ENCODE data around the gene LBP. TPM values are rescaled to one million over a fixed set of nuclear protein-coding genes. Genes with fewer than 3 reads are reported as not detected.

Gene LBP
- total and polyA plus RNA-seq, 2 of the 13 experiments (the other 11 are each of a cell fraction or from before 2014, with no cell fraction given): 0.07 to 0.20 TPM

DNA sequence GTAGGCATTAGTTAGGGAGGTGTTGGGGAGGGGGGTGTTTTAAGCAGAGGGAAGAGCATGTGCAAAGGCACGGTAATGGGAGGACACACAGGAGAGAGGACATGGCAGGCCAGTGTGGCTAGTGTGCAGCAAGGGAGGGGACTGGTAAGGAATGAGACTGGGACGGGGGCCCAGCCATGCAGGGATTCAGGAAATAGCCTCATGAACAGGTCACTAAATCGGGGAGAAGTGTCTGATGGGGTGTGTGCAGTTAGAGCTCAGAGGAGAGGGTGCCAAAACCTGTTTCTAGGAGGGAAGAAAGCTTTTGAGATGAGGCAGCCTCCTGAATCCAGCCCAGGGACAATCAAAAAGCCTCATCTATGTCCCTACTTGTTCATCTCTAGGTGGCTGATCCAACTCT lies 34.8 kb upstream of the LBP start:
- no peak overlapping the region for H3K4me3 ChIP-seq (replicated peaks in 1 of 3; ENCODE audit: insufficient read depth in 1 of 3, low read depth in 2 of 3, low read length in 3 of 3)
- CTCF ChIA-PET (ENCODE audit: low intra/inter-chr PET ratio, low total read pairs): no interaction called here
- no peaks in the 10 kb centered on the region for H3K36me3 ChIP-seq (replicated peaks in 1 of 2; ENCODE audit: control insufficient read depth in 1 of 2, insufficient read depth in 2 of 2, low read length in 2 of 2)
- no peaks in the 10 kb centered on the region for H3K4me1 ChIP-seq (ENCODE audit: insufficient read depth, low read length)
- H3K27me3 ChIP-seq (ENCODE audit: control insufficient read depth in 1 of 2, insufficient read depth in 2 of 2, low read length in 2 of 2): peaks cover 2 to 13% of the 10 kb centered on the region in 2 experiments; a peak in 2 of 5 replicates
- ATAC-seq (no peak), DNase-seq (ENCODE audit: low spot score) (no peak), FAIRE-seq (no peak)
- H4K20me1 ChIP-seq (ENCODE audit: insufficient read depth, low read length): no peaks in the 10 kb centered on the region
- no peaks in the 10 kb centered on the region for H3K79me2 ChIP-seq (ENCODE audit: insufficient read depth, low read length)
- no TSS peak for BruUV-seq (replicated peaks)
- no peak overlapping the region for H3K9ac ChIP-seq (ENCODE audit: insufficient read depth, low read depth, low read length)
- H3K9me3 ChIP-seq (ENCODE audit: low read length): no peaks in the 10 kb centered on the region
- POLR2A ChIA-PET: no interaction called here
- no peak overlapping the region for H3K27ac ChIP-seq (ENCODE audit: extremely low read length, insufficient read depth, low read length)
- intact Hi-C loops (cut with micrococcal nuclease; ENCODE audit: unreplicated experiment): no loop called here
- H2AFZ ChIP-seq (ENCODE audit: low read length): no peak overlapping the region
- WGBS (ENCODE audit: low lambda C conversion rate): 3% methylated on average over 3 of the region's 3 CpGs
- no peak overlapping the region for H3K4me2 ChIP-seq (ENCODE audit: low read depth, low read length)
- in situ Hi-C loops (cut with HindIII; ENCODE audit: extremely low pct_ligation_motif_present, low pct_unique_long_range_greater_than_20kb): no loop called here
- TF ChIP-seq, protein P1, sequence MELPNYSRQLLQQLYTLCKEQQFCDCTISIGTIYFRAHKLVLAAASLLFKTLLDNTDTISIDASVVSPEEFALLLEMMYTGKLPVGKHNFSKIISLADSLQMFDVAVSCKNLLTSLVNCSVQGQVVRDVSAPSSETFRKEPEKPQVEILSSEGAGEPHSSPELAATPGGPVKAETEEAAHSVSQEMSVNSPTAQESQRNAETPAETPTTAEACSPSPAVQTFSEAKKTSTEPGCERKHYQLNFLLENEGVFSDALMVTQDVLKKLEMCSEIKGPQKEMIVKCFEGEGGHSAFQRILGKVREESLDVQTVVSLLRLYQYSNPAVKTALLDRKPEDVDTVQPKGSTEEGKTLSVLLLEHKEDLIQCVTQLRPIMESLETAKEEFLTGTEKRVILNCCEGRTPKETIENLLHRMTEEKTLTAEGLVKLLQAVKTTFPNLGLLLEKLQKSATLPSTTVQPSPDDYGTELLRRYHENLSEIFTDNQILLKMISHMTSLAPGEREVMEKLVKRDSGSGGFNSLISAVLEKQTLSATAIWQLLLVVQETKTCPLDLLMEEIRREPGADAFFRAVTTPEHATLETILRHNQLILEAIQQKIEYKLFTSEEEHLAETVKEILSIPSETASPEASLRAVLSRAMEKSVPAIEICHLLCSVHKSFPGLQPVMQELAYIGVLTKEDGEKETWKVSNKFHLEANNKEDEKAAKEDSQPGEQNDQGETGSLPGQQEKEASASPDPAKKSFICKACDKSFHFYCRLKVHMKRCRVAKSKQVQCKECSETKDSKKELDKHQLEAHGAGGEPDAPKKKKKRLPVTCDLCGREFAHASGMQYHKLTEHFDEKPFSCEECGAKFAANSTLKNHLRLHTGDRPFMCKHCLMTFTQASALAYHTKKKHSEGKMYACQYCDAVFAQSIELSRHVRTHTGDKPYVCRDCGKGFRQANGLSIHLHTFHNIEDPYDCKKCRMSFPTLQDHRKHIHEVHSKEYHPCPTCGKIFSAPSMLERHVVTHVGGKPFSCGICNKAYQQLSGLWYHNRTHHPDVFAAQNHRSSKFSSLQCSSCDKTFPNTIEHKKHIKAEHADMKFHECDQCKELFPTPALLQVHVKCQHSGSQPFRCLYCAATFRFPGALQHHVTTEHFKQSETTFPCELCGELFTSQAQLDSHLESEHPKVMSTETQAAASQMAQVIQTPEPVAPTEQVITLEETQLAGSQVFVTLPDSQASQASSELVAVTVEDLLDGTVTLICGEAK (IDR thresholded peaks at IDR 0.05): no peak
- TF ChIP-seq, protein P1 (CRISPR knock-in tag; IDR thresholded peaks at IDR 0.05): no peak
- TF ChIP-seq SMAD9 (CRISPR knock-in tag; IDR thresholded peaks at IDR 0.05) (no peak), TEAD2 (CRISPR knock-in tag; IDR thresholded peaks at IDR 0.05) (no peak), MAF1 (CRISPR knock-in tag; IDR thresholded peaks at IDR 0.05; ENCODE audit: borderline replicate concordance) (no peak), FOXC1 (CRISPR knock-in tag; IDR thresholded peaks at IDR 0.05; ENCODE audit: borderline replicate concordance) (no peak), NFKB2 (CRISPR knock-in tag; IDR thresholded peaks at IDR 0.05; ENCODE audit: borderline replicate concordance) (no peak), YY1 (IDR thresholded peaks at IDR 0.05; ENCODE audit: insufficient read depth, insufficient replicate concordance, low read depth, low read length) (no peak), ZNF577 (CRISPR knock-in tag; IDR thresholded peaks at IDR 0.05; ENCODE audit: borderline replicate concordance, low read depth) (no peak), SOX5 (CRISPR knock-in tag; IDR thresholded peaks at IDR 0.05; ENCODE audit: borderline replicate concordance) (no peak), TCF7L2 (IDR thresholded peaks at IDR 0.05; ENCODE audit: low read depth, low read length) (no peak)
- TF ChIP-seq, protein P2, sequence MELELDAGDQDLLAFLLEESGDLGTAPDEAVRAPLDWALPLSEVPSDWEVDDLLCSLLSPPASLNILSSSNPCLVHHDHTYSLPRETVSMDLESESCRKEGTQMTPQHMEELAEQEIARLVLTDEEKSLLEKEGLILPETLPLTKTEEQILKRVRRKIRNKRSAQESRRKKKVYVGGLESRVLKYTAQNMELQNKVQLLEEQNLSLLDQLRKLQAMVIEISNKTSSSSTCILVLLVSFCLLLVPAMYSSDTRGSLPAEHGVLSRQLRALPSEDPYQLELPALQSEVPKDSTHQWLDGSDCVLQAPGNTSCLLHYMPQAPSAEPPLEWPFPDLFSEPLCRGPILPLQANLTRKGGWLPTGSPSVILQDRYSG (CRISPR knock-in tag; IDR thresholded peaks at IDR 0.05): no peak
- TF ChIP-seq, protein P3, sequence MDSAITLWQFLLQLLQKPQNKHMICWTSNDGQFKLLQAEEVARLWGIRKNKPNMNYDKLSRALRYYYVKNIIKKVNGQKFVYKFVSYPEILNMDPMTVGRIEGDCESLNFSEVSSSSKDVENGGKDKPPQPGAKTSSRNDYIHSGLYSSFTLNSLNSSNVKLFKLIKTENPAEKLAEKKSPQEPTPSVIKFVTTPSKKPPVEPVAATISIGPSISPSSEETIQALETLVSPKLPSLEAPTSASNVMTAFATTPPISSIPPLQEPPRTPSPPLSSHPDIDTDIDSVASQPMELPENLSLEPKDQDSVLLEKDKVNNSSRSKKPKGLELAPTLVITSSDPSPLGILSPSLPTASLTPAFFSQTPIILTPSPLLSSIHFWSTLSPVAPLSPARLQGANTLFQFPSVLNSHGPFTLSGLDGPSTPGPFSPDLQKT (CRISPR knock-in tag; IDR thresholded peaks at IDR 0.05; ENCODE audit: borderline replicate concordance): no peak
